ENCODE data around the gene TMX1. TPM values are rescaled to one million over a fixed set of nuclear protein-coding genes. Genes with fewer than 3 reads are reported as not detected.

TMX1 gene
- total and polyA plus RNA-seq, 10 of the 15 experiments (the other 5 are each of a cell fraction or from before 2014, with no cell fraction given), result 29.1 to 152 (median 52.0) TPM

DNA sequence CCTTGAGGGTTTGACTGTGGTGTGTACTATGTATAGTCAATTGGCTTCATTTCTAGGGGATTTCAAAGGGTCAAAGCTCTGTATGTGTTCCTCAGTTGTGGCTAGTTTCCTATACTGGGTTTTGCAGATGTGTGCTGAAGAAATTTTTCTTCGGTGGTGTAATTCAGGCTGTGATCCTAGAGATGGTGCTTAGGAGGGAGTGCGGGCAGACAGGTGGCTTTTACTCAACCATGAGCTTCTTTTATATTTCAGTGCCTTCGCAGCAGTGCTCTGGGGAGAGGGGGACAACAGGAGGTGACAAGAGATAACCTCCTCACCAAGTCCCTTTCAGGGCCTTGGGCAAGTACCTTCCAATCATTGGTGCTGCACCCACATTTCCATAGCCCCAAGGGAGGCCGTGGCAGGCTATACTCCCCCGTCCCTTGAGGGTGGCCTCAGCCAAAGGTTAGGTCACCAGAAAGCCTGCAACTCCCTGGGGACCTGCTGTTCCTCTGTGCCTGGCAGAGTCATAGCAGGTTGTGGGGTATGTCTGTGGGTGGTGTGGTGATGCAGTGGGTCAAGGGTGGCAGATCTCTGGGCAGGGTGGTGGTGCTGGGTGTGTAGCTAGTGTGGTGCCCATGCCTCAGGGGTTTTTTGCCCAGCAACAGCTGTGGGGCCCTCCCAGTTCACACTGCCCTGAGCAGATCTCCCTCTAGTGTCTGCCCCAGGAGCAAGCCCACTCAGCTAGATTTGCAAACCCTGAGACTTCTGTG lies 37.0 kb upstream of the TMX1 start (continued):
- TF ChIP-seq SUPT20H (IDR thresholded peaks at IDR 0.05; ENCODE audit: borderline replicate concordance, control insufficient read depth, low read depth, low read length), result no peak
- no peak for TF ChIP-seq BMI1 (IDR thresholded peaks at IDR 0.05; ENCODE audit: borderline replicate concordance)
- TF ChIP-seq, protein P1, sequence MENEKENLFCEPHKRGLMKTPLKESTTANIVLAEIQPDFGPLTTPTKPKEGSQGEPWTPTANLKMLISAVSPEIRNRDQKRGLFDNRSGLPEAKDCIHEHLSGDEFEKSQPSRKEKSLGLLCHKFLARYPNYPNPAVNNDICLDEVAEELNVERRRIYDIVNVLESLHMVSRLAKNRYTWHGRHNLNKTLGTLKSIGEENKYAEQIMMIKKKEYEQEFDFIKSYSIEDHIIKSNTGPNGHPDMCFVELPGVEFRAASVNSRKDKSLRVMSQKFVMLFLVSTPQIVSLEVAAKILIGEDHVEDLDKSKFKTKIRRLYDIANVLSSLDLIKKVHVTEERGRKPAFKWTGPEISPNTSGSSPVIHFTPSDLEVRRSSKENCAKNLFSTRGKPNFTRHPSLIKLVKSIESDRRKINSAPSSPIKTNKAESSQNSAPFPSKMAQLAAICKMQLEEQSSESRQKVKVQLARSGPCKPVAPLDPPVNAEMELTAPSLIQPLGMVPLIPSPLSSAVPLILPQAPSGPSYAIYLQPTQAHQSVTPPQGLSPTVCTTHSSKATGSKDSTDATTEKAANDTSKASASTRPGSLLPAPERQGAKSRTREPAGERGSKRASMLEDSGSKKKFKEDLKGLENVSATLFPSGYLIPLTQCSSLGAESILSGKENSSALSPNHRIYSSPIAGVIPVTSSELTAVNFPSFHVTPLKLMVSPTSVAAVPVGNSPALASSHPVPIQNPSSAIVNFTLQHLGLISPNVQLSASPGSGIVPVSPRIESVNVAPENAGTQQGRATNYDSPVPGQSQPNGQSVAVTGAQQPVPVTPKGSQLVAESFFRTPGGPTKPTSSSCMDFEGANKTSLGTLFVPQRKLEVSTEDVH (IDR thresholded peaks at IDR 0.05; ENCODE audit: low read depth, partially characterized antibody), result no peak
- TF ChIP-seq SRF (IDR thresholded peaks at IDR 0.05; ENCODE audit: low read depth in 2 of 2, low read length in 2 of 2), result no peak
- TF ChIP-seq TAF1 (IDR thresholded peaks at IDR 0.05; ENCODE audit: borderline replicate concordance, low read depth, low read length), result no peak
- TF ChIP-seq ZNF622 (IDR thresholded peaks at IDR 0.05), result no peak
- peak; percentile 98 for TF ChIP-seq NR2F1 (conservative IDR thresholded peaks at IDR 0.05)
- TF ChIP-seq STAT1 (conservative IDR thresholded peaks at IDR 0.05), result no peak
- TF ChIP-seq FOXM1 (IDR thresholded peaks at IDR 0.05; ENCODE audit: low read depth, low read length), result no peak
- TF ChIP-seq, protein P2, sequence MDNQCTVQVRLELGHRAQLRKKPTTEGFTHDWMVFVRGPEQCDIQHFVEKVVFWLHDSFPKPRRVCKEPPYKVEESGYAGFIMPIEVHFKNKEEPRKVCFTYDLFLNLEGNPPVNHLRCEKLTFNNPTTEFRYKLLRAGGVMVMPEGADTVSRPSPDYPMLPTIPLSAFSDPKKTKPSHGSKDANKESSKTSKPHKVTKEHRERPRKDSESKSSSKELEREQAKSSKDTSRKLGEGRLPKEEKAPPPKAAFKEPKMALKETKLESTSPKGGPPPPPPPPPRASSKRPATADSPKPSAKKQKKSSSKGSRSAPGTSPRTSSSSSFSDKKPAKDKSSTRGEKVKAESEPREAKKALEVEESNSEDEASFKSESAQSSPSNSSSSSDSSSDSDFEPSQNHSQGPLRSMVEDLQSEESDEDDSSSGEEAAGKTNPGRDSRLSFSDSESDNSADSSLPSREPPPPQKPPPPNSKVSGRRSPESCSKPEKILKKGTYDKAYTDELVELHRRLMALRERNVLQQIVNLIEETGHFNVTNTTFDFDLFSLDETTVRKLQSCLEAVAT (IDR thresholded peaks at IDR 0.05), result peak; percentile 56; the same call in 1 of the 2 replicates
- TF ChIP-seq ZBED1 (IDR thresholded peaks at IDR 0.05; ENCODE audit: borderline replicate concordance), result no peak
- TF ChIP-seq, protein P3, sequence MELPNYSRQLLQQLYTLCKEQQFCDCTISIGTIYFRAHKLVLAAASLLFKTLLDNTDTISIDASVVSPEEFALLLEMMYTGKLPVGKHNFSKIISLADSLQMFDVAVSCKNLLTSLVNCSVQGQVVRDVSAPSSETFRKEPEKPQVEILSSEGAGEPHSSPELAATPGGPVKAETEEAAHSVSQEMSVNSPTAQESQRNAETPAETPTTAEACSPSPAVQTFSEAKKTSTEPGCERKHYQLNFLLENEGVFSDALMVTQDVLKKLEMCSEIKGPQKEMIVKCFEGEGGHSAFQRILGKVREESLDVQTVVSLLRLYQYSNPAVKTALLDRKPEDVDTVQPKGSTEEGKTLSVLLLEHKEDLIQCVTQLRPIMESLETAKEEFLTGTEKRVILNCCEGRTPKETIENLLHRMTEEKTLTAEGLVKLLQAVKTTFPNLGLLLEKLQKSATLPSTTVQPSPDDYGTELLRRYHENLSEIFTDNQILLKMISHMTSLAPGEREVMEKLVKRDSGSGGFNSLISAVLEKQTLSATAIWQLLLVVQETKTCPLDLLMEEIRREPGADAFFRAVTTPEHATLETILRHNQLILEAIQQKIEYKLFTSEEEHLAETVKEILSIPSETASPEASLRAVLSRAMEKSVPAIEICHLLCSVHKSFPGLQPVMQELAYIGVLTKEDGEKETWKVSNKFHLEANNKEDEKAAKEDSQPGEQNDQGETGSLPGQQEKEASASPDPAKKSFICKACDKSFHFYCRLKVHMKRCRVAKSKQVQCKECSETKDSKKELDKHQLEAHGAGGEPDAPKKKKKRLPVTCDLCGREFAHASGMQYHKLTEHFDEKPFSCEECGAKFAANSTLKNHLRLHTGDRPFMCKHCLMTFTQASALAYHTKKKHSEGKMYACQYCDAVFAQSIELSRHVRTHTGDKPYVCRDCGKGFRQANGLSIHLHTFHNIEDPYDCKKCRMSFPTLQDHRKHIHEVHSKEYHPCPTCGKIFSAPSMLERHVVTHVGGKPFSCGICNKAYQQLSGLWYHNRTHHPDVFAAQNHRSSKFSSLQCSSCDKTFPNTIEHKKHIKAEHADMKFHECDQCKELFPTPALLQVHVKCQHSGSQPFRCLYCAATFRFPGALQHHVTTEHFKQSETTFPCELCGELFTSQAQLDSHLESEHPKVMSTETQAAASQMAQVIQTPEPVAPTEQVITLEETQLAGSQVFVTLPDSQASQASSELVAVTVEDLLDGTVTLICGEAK (IDR thresholded peaks at IDR 0.05; ENCODE audit: borderline replicate concordance), result no peak
- TF ChIP-seq NRF1 (conservative IDR thresholded peaks at IDR 0.05; ENCODE audit: low read depth, low read length), result no peak
- TF ChIP-seq, protein P4, sequence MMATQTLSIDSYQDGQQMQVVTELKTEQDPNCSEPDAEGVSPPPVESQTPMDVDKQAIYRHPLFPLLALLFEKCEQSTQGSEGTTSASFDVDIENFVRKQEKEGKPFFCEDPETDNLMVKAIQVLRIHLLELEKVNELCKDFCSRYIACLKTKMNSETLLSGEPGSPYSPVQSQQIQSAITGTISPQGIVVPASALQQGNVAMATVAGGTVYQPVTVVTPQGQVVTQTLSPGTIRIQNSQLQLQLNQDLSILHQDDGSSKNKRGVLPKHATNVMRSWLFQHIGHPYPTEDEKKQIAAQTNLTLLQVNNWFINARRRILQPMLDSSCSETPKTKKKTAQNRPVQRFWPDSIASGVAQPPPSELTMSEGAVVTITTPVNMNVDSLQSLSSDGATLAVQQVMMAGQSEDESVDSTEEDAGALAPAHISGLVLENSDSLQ (IDR thresholded peaks at IDR 0.05), result no peak
- TF ChIP-seq ZZZ3 (IDR thresholded peaks at IDR 0.05; ENCODE audit: control insufficient read depth, insufficient read length, low read depth), result no peak
- TF ChIP-seq, protein P5, sequence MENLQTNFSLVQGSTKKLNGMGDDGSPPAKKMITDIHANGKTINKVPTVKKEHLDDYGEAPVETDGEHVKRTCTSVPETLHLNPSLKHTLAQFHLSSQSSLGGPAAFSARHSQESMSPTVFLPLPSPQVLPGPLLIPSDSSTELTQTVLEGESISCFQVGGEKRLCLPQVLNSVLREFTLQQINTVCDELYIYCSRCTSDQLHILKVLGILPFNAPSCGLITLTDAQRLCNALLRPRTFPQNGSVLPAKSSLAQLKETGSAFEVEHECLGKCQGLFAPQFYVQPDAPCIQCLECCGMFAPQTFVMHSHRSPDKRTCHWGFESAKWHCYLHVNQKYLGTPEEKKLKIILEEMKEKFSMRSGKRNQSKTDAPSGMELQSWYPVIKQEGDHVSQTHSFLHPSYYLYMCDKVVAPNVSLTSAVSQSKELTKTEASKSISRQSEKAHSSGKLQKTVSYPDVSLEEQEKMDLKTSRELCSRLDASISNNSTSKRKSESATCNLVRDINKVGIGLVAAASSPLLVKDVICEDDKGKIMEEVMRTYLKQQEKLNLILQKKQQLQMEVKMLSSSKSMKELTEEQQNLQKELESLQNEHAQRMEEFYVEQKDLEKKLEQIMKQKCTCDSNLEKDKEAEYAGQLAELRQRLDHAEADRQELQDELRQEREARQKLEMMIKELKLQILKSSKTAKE (IDR thresholded peaks at IDR 0.05; ENCODE audit: low read depth, poor library complexity, severe bottlenecking), result no peak
- TF ChIP-seq JUNB (IDR thresholded peaks at IDR 0.05), result 0 out of 2 replicates have a peak, but pooled peaks have one; percentile 6
- no peak for TF ChIP-seq RCOR1 (conservative IDR thresholded peaks at IDR 0.05; ENCODE audit: low read depth, low read length)
